H1 (cell line): ENCODE data around the gene LBX1. TPM values are rescaled to one million over a fixed set of nuclear protein-coding genes. Genes with fewer than 3 reads are reported as not detected.

Source experiments
- CTCF ChIA-PET: fragments of 300-600 bp; sonication (Branson Sonifier 250); formaldehyde crosslinking; loops from one replicate; lab custom pipeline; 2021; ENCODE audit not compliant: partially characterized antibody; lab: Charles Lee
- POLR2A ChIA-PET: fragments of 300-600 bp; sonication (Branson Sonifier 250); formaldehyde crosslinking; loops from one replicate; lab custom pipeline; 2021; ENCODE audit warnings: inconsistent platforms; ENCODE audit not compliant: partially characterized antibody; lab: Charles Lee
- DNase-seq, 2 experiments: peaks; one replicate each; pipeline versions ENCODE4 v3.0.0 to v3.0.0-alpha.2; 2010 to 2022; ENCODE audit warnings: low spot score in 2 of 2, low read depth in 1 of 2, mixed read lengths in 1 of 2
- FAIRE-seq: peaks from 2 replicates; lab custom pipeline; 2011; peaks lifted over from hg19 to GRCh38; lab: Jason Lieb, UNC
- H2AFZ ChIP-seq: 2 replicates; pipeline ENCODE4 v1.8.1; 2012; ENCODE audit warnings: low read length, inconsistent platforms
- H2AK5ac ChIP-seq: 2 replicates; pipeline ENCODE4 v1.6.1; 2013; ENCODE audit warnings: low read depth, low read length
- H2BK120ac ChIP-seq: replicated peaks from 2 replicates; pipeline ENCODE3; 2013; ENCODE audit warnings: low read depth, low read length, inconsistent platforms
- H2BK12ac ChIP-seq: 2 replicates; pipeline ENCODE4 v1.6.1; 2013; ENCODE audit warnings: low read depth, low read length
- H2BK15ac ChIP-seq: 2 replicates; pipeline ENCODE4 v1.6.1; 2013; ENCODE audit warnings: low read length
- H2BK20ac ChIP-seq: 2 replicates; pipeline ENCODE4 v1.6.1; 2013; ENCODE audit warnings: low read length
- H2BK5ac ChIP-seq: 2 replicates; pipeline ENCODE4 v1.6.1; 2013; ENCODE audit warnings: low read depth, low read length
- H3K14ac ChIP-seq: 2 replicates; pipeline ENCODE4 v1.6.1; 2013; ENCODE audit warnings: inconsistent platforms; ENCODE audit not compliant: insufficient read length
- H3K18ac ChIP-seq: 2 replicates; pipeline ENCODE4 v1.6.1; 2013; ENCODE audit warnings: low read length; ENCODE audit errors: extremely low read depth
- H3K23ac ChIP-seq: 2 replicates; pipeline ENCODE4 v1.6.1; 2013; ENCODE audit warnings: inconsistent platforms; ENCODE audit not compliant: insufficient read length
- H3K23me2 ChIP-seq: 2 replicates; pipeline ENCODE4 v1.6.1; 2013; ENCODE audit warnings: low read depth, low read length
- H3K27ac ChIP-seq: 2 replicates; pipeline ENCODE4 v1.6.1; 2011; ENCODE audit warnings: low read depth, low read length, inconsistent platforms
- H3K27me3 ChIP-seq, 4 experiments: replicated peaks in 1 of 4; 1 replicate in 1 of 4; 2 replicates in 3 of 4; pipeline versions ENCODE4 v1.6.1 to v1.8.1; 2011 to 2013; ENCODE audit warnings: low read length in 3 of 4, mild to moderate bottlenecking in 3 of 4, inconsistent platforms in 2 of 4, mixed read lengths in 2 of 4, moderate library complexity in 1 of 4; ENCODE audit not compliant: control insufficient read depth in 3 of 4, insufficient read depth in 3 of 4; ENCODE audit errors: extremely low read depth in 1 of 4
- H3K36me3 ChIP-seq, 4 experiments: 2 replicates each; pipeline versions ENCODE4 v1.6.1 to v1.8.1; 2011 to 2013; ENCODE audit warnings: mild to moderate bottlenecking in 4 of 4, low read length in 3 of 4, moderate library complexity in 2 of 4, control low read depth in 1 of 4, inconsistent platforms in 1 of 4; ENCODE audit not compliant: insufficient read depth in 4 of 4, control insufficient read depth in 2 of 4
- H3K4ac ChIP-seq: replicated peaks from 2 replicates; pipeline ENCODE3; 2013; ENCODE audit warnings: low read length, low read depth, mixed read lengths, inconsistent platforms; ENCODE audit not compliant: insufficient read length
- H3K4me1 ChIP-seq, 4 experiments: replicated peaks in 1 of 4; 1 replicate in 1 of 4; 2 replicates in 3 of 4; pipeline versions ENCODE4 v1.6.1 to v1.8.1; 2011 to 2013; ENCODE audit warnings: low read length in 3 of 4, inconsistent platforms in 2 of 4, mixed read lengths in 1 of 4; ENCODE audit not compliant: insufficient read depth in 4 of 4, control insufficient read depth in 3 of 4
- H3K4me2 ChIP-seq, 2 experiments: 2 replicates each; pipeline versions ENCODE4 v1.6.1 to v1.8.1; 2011 to 2013; ENCODE audit warnings: low read depth in 2 of 2, low read length in 2 of 2, control low read depth in 1 of 2, inconsistent platforms in 1 of 2, mild to moderate bottlenecking in 1 of 2; ENCODE audit not compliant: insufficient read depth in 1 of 2
- H3K4me3 ChIP-seq, 4 experiments: fragments of 200-600, 300-600 bp in 1 of 4; sonication (generic), shearing (Covaris generic), sonication (Bioruptor Twin) in 1 of 4; 2 replicates each; pipeline versions ENCODE4 v1.5.1 to v1.8.1; 2011 to 2016; ENCODE audit warnings: low read length in 4 of 4, low read depth in 3 of 4, control low read depth in 2 of 4, inconsistent platforms in 2 of 4, mild to moderate bottlenecking in 2 of 4, mixed read lengths in 1 of 4, moderate library complexity in 1 of 4; ENCODE audit not compliant: insufficient read depth in 2 of 4; ENCODE audit errors: extremely low read depth in 1 of 4
- H3K56ac ChIP-seq: replicated peaks from 2 replicates; pipeline ENCODE3; 2013; ENCODE audit warnings: low read depth, mild to moderate bottlenecking, mixed read lengths, low read length, inconsistent platforms; ENCODE audit not compliant: insufficient read length
- H3K79me1 ChIP-seq: 2 replicates; pipeline ENCODE4 v1.6.1; 2013; ENCODE audit warnings: low read depth, low read length, control low read depth
- H3K79me2 ChIP-seq, 2 experiments: 2 replicates each; pipeline versions ENCODE4 v1.6.1 to v1.8.1; 2012 to 2013; ENCODE audit warnings: low read length in 2 of 2, mild to moderate bottlenecking in 2 of 2, inconsistent platforms in 1 of 2; ENCODE audit not compliant: insufficient read depth in 2 of 2, control insufficient read depth in 1 of 2
- H3K9ac ChIP-seq, 4 experiments: replicated peaks in 1 of 4; 1 replicate in 1 of 4; 2 replicates in 3 of 4; pipeline versions ENCODE4 v1.6.1 to v1.8.1; 2011 to 2013; ENCODE audit warnings: low read depth in 3 of 4, low read length in 3 of 4, control low read depth in 2 of 4, mild to moderate bottlenecking in 2 of 4, moderate library complexity in 2 of 4, inconsistent platforms in 1 of 4; ENCODE audit errors: extremely low read depth in 1 of 4
- H3K9me3 ChIP-seq, 2 experiments: 2 replicates each; pipeline versions ENCODE4 v1.6.1 to v1.8.1; 2012 to 2013; ENCODE audit warnings: mild to moderate bottlenecking in 2 of 2, moderate library complexity in 2 of 2, control low read depth in 1 of 2, inconsistent platforms in 1 of 2, low read depth in 1 of 2, low read length in 1 of 2, mixed read lengths in 1 of 2; ENCODE audit not compliant: insufficient read depth in 2 of 2
- H4K20me1 ChIP-seq, 2 experiments: replicated peaks in 1 of 2; 2 replicates each; pipeline versions ENCODE3 to v1.8.1; 2011 to 2013; ENCODE audit warnings: inconsistent platforms in 2 of 2, low read length in 2 of 2, mild to moderate bottlenecking in 1 of 2; ENCODE audit not compliant: insufficient read depth in 2 of 2, control insufficient read depth in 1 of 2
- H4K5ac ChIP-seq: 2 replicates; pipeline ENCODE4 v1.6.1; 2013; ENCODE audit warnings: low read length, low read depth, mixed read lengths, inconsistent platforms; ENCODE audit not compliant: insufficient read length
- H4K8ac ChIP-seq: 2 replicates; pipeline ENCODE4 v1.8.0; 2013; ENCODE audit warnings: mild to moderate bottlenecking, moderate library complexity, low read length, inconsistent platforms; ENCODE audit not compliant: insufficient read depth; ENCODE audit errors: extremely low read depth
- H4K91ac ChIP-seq: replicated peaks from 2 replicates; pipeline ENCODE3; 2013; ENCODE audit warnings: low read length, mixed read lengths, inconsistent platforms; ENCODE audit not compliant: insufficient read length
- ASH2L ChIP-seq: fragments of 200-600, 300-600 bp; sonication (generic); IDR thresholded peaks from one replicate; pipeline ENCODE4 v1.7.1; 2017; ENCODE audit warnings: low read length
- BRCA1 ChIP-seq: IDR thresholded peaks from 2 replicates; pipeline ENCODE4 v1.6.1; 2012; ENCODE audit warnings: low read depth, low read length, improper control_type of control experiment
- CBX8 ChIP-seq: fragments of 300-800, 300-1000 bp; sonication (generic); IDR thresholded peaks from 2 replicates; pipeline ENCODE4 v1.7.1; 2016; ENCODE audit warnings: low read depth, low read length, borderline replicate concordance
- EZH2 ChIP-seq: fragments of 200-600 bp; sonication (generic); IDR thresholded peaks from 2 replicates; pipeline ENCODE4 v1.7.1; 2012; ENCODE audit warnings: low read depth, mild to moderate bottlenecking, moderate library complexity, low read length, inconsistent platforms; ENCODE audit not compliant: severe bottlenecking
- GABPA ChIP-seq: IDR thresholded peaks from 2 replicates; pipeline ENCODE4 v1.6.1; 2011; ENCODE audit warnings: mild to moderate bottlenecking, low read length, moderate library complexity, borderline replicate concordance; ENCODE audit not compliant: insufficient read depth
- JUND ChIP-seq: IDR thresholded peaks from 2 replicates; pipeline ENCODE4 v1.6.1; 2011; ENCODE audit warnings: mild to moderate bottlenecking, improper control_type of control experiment, low read length
- POLR2A ChIP-seq, 2 experiments: IDR thresholded peaks; 1 replicate in 1 of 2; 2 replicates in 1 of 2; pipeline ENCODE4 v1.6.1; 2011; ENCODE audit warnings: low read depth in 2 of 2, low read length in 2 of 2, mild to moderate bottlenecking in 2 of 2; ENCODE audit errors: control extremely low read depth in 1 of 2
- RNF2 ChIP-seq: fragments of 200-900, 300-1000 bp; sonication (generic); IDR thresholded peaks from 2 replicates; pipeline ENCODE4 v1.7.1; 2016; ENCODE audit warnings: borderline replicate concordance, low read depth, mild to moderate bottlenecking, antibody characterized with exemption, low read length; ENCODE audit not compliant: poor library complexity, severe bottlenecking; ENCODE audit errors: missing control alignments
- SP4 ChIP-seq: IDR thresholded peaks from 2 replicates; pipeline ENCODE4 v1.6.1; 2012; ENCODE audit warnings: low read length, inconsistent platforms
- SUZ12 ChIP-seq: fragments of 200-600 bp; sonication (generic); IDR thresholded peaks from 2 replicates; pipeline ENCODE4 v1.6.1; 2012; ENCODE audit warnings: mild to moderate bottlenecking, inconsistent platforms, low read length, moderate library complexity, mixed read lengths
- WGBS, 2 experiments: shearing (Covaris generic) in 1 of 2; methylation state at CpG; one replicate each; pipeline versions ENCODE4 v1.1.6 to v1.1.7; 2013 to 2015; ENCODE audit warnings: low lambda C conversion rate in 2 of 2, mixed read lengths in 2 of 2, inconsistent platforms in 1 of 2, low coverage in 1 of 2, missing lambda C conversion rate in 1 of 2; ENCODE audit not compliant: insufficient replicate concordance in 2 of 2, insufficient coverage in 1 of 2, insufficient read length in 1 of 2; ENCODE audit errors: extremely low coverage in 1 of 2, missing lambda C conversion rate in 1 of 2; 5-methylcytosine and 5-hydroxymethylcytosine counted together
- polyA plus RNA-seq, 7 experiments: library from polyadenylated mRNA; depleted of rRNA in 3 of 7; stranded (reverse) in 5 of 7; unstranded in 2 of 7; fragments of >200 nt in 5 of 7; fragments of 200-250 nt in 2 of 7; gene quantifications; 1 replicate in 5 of 7; 2 replicates in 1 of 7; 4 replicates in 1 of 7; pipeline versions ENCODE4 v1.2.1 to v1.2.3, GENCODE V29; 2011 to 2013; ENCODE audit warnings: missing spikeins in 2 of 7, mixed read lengths in 2 of 7
- total RNA-seq: library from RNA; stranded (reverse); fragmentation: NEBNext Ultra II Directional; extraction: Animal tissue kit (Norgen Biotek cat#: 25700); gene quantifications from 2 replicates; pipeline ENCODE4 v1.2.1, GENCODE V29; 2021

Gene LBX1
- total and polyA plus RNA-seq, 2 of the 8 experiments (the other 6 are each of a cell fraction or from before 2014, with no cell fraction given): not detected

DNA sequence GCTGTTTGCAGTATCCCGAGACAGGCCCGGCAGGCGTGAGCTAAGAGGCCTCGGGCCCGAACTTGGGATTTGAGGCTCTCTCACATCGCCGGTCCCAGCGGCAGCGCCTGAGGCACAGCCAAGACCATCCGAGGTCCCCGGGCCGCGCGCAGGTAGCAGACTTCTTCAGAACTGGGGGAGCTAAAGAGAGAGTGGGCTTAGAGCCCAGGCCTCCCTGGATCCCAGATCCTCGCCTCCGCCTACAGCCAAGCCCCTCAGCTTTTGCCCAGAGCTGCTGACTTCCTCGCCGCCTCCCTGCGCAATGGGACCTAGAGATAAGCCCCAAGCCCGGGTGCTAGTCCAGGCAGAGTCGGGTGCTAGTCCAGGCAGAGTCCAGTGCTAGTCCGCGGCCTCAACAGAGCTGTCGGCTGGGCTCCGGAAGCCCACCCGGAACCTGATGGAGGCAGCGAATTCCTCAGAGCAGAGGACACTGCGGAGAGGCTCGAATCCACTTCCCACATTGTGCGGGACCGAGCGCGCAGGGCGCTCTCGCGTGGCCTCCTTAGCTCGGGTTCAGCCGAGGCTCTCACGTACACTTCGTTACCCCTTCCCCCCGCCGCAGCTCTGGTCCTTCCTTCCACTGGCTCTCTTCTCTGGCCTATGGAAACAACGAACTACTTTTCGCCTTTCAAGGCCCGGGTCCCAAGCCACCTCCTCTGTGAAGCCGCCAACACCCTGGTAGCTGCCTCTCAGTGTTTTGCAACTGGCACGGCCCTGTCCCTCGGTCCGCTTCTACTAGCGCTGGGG lies 5.8 kb downstream of the LBX1 start:
- H4K8ac ChIP-seq: peak overlapping the region; percentile 71; the same call in 1 of the 2 replicates
- no peaks in the 10 kb centered on the region; the same call in 1 of the 2 replicates for H3K79me1 ChIP-seq
- no peak overlapping the region for H2AK5ac ChIP-seq
- H2BK5ac ChIP-seq: no peak overlapping the region; the same call in 1 of the 2 replicates
- no peak overlapping the region for H4K91ac ChIP-seq
- H4K20me1 ChIP-seq: peaks cover 32 to 50% of the 10 kb centered on the region in 2 experiments
- H3K56ac ChIP-seq: no peak overlapping the region
- H3K9me3 ChIP-seq: 0 out of 4 replicates have a peak, but pooled peaks cover 0 to 4% of the 10 kb centered on the region in 2 experiments
- H4K5ac ChIP-seq: no peak overlapping the region
- peaks cover 96 to 100% (median 100%) of the 10 kb centered on the region in 4 experiments for H3K27me3 ChIP-seq
- H3K4me3 ChIP-seq: no peak overlapping the region
- WGBS, 2 experiments: 6% methylated on average over 46 of the region's 50 CpGs; no CpG with 5 or more reads in 1 of the 2 experiments
- peaks cover 0 to 8% (median 0%) of the 10 kb centered on the region in 4 experiments; a peak in 1 of 8 replicates for H3K36me3 ChIP-seq
- no peak for FAIRE-seq
- ChIA-PET POLR2A (interaction anchor here (1.4 kb wide), 1 partner anchor 61 kb away, joined by 3 read pairs; no protein-coding TSS in a partner anchor), CTCF (interaction anchor here (0.8 to 8.1 kb wide), 13 partner anchors 9 to 220 kb away, joined by 3 to 113 read pairs (median 4); no protein-coding TSS in a partner anchor)
- peak; percentile 99 for TF ChIP-seq SUZ12
- TF ChIP-seq RNF2: peak; percentile 68
- TF ChIP-seq CBX8: peak; percentile 61; the same call in 1 of the 2 replicates
- no peak for TF ChIP-seq BRCA1
- TF ChIP-seq SP4: no peak
- TF ChIP-seq POLR2A (IDR thresholded peaks at IDR 0.05; ENCODE audit: control extremely low read depth in 1 of 2, low read depth in 2 of 2, low read length in 2 of 2): no peak
- TF ChIP-seq GABPA: peak; percentile 24; the same call in 1 of the 2 replicates
- no peak for TF ChIP-seq ASH2L
- peak; percentile 99 for TF ChIP-seq EZH2
- no peak for TF ChIP-seq JUND
- H3K79me2 ChIP-seq: no peaks in the 10 kb centered on the region
- H2BK20ac ChIP-seq: no peak overlapping the region
- H3K9ac ChIP-seq: no peak overlapping the region
- peak overlapping the region; percentile 29 for H2BK12ac ChIP-seq
- DNase-seq: peak in 1 of 2 experiments; percentile 72
- H2BK120ac ChIP-seq: peak overlapping the region; percentile 69
- peaks cover 0 to 13% (median 7%) of the 10 kb centered on the region in 4 experiments; a peak in 5 of 7 replicates for H3K4me1 ChIP-seq
- peak overlapping the region in 1 of 2 experiments; percentile 4; a peak in 1 of 4 replicates for H3K4me2 ChIP-seq
- no peak overlapping the region for H2AFZ ChIP-seq
- no peak overlapping the region for H3K4ac ChIP-seq
- H3K23me2 ChIP-seq: no peaks in the 10 kb centered on the region; the same call in 1 of the 2 replicates
- no peak overlapping the region for H3K27ac ChIP-seq
- H2BK15ac ChIP-seq: peak overlapping the region; percentile 65; the same call in 1 of the 2 replicates
- H3K18ac ChIP-seq: 0 out of 2 replicates have a peak overlapping the region, but pooled peaks have one; percentile 32
- no peak overlapping the region for H3K23ac ChIP-seq
- no peak overlapping the region for H3K14ac ChIP-seq
